Left lung (tissue), 10 donors: Measurements from ENCODE around the gene MORN1. TPM values are rescaled to one million over a fixed set of nuclear protein-coding genes. Genes with fewer than 3 reads are reported as not detected.

ENCODE experiments used
- ATAC-seq: fragments of 200-7000 bp; cut with Tn5 transposase; one replicate; pipeline ENCODE4 v1.9.1; 2020; ENCODE audit warnings: moderate library complexity
- DNase-seq, 4 donors: peaks; one replicate each; pipeline ENCODE4 v3.0.0-alpha.2; 2013 to 2020
- H3K27ac ChIP-seq, 2 donors: fragments of 200-600 bp; sonication (generic) in 1 of 2; one replicate each; pipeline versions ENCODE4 v1.5.0 to v1.8.0; 2020 to 2021
- H3K27me3 ChIP-seq, 2 donors: fragments of 200-600 bp; sonication (generic) in 1 of 2; one replicate each; pipeline versions ENCODE4 v1.5.0 to v1.8.0; 2020 to 2021
- H3K36me3 ChIP-seq, 2 donors: fragments of 200-600 bp; sonication (generic) in 1 of 2; one replicate each; pipeline versions ENCODE4 v1.5.0 to v1.8.0; 2020 to 2021
- H3K4me1 ChIP-seq, 2 donors: fragments of 200-600 bp; one replicate each; pipeline ENCODE4 v1.8.0; 2021
- H3K4me3 ChIP-seq, 2 donors: fragments of 200-600 bp; sonication (generic) in 1 of 2; one replicate each; pipeline versions ENCODE4 v1.5.0 to v1.8.0; 2020 to 2021; ENCODE audit warnings: mild to moderate bottlenecking in 1 of 2
- H3K9me3 ChIP-seq, 2 donors: fragments of 200-600 bp; sonication (generic) in 1 of 2; one replicate each; pipeline versions ENCODE4 v1.5.0 to v1.8.0; 2020 to 2021
- CTCF ChIP-seq, 2 donors: fragments of 200-600 bp; sonication (generic) in 1 of 2; IDR thresholded peaks; one replicate each; pipeline versions ENCODE4 v1.5.0 to v1.8.0; 2021; ENCODE audit warnings: antibody characterized with exemption in 2 of 2
- intact Hi-C, 2 donors: fragments of 100-400 bp; cut with DNase I; formaldehyde crosslinking; loops; one replicate each; pipeline versions ENCODE4 v1.11.2 to v1.14.2; 2022
- polyA plus RNA-seq, 6 donors: library from polyadenylated mRNA; unstranded; fragments of 120-200 nt; gene quantifications; one replicate each; pipeline ENCODE4 v1.2.1, GENCODE V29; 2013; ENCODE audit not compliant: insufficient read length in 6 of 6
- total RNA-seq, 2 donors: library from RNA; stranded (reverse); fragmentation: NEBNext Ultra II Directional; extraction: Animal tissue kit (Norgen Biotek cat#: 25700); gene quantifications; one replicate each; pipeline ENCODE4 v1.2.1, GENCODE V29; 2021
- donor health status: DM: no; HTN: yes; CAD: no.
- donor health status: DM: no; HTN: no; CAD: no.

Gene MORN1
- total and polyA plus RNA-seq, 8 donors: 7.5 to 17.8 (median 14.1) TPM

GRCh38 chr1:2429780-2430591 is 38.6 kb upstream of the MORN1 start:
- Histone ChIP-seq H3K4me3 (no peak overlapping the region), H3K4me1 (no peaks in the 10 kb centered on the region), H3K27ac (no peak overlapping the region), H3K27me3 (peaks cover 0 to 88% of the 10 kb centered on the region in 2 donors), H3K9me3 (peaks cover 0 to 12% of the 10 kb centered on the region in 2 donors), H3K36me3 (no peaks in the 10 kb centered on the region)
- intact Hi-C loops: no loop called here
- ATAC-seq (no peak), DNase-seq (no peak)
- TF ChIP-seq CTCF (IDR thresholded peaks at IDR 0.05): peak in 1 of 2 donors; percentile 24

GRCh38 chr1:2428490-2428889 is 37.1 kb upstream of the MORN1 start:
- Histone ChIP-seq H3K27ac (no peak overlapping the region), H3K36me3 (no peaks in the 10 kb centered on the region), H3K4me1 (no peaks in the 10 kb centered on the region), H3K4me3 (no peak overlapping the region), H3K27me3 (peaks cover 0 to 73% of the 10 kb centered on the region in 2 donors), H3K9me3 (peaks cover 0 to 12% of the 10 kb centered on the region in 2 donors)
- ATAC-seq (no peak), DNase-seq (no peak)
- intact Hi-C loops: no loop called here
- no peak for TF ChIP-seq CTCF (IDR thresholded peaks at IDR 0.05)

- DNase-seq (no peak), ATAC-seq (no peak)
- Histone ChIP-seq H3K36me3 (no peaks in the 10 kb centered on the region), H3K4me1 (no peaks in the 10 kb centered on the region), H3K27ac (no peak overlapping the region), H3K9me3 (peaks cover 0 to 15% of the 10 kb centered on the region in 2 donors), H3K4me3 (no peak overlapping the region), H3K27me3 (peaks cover 0 to 68% of the 10 kb centered on the region in 2 donors)
- intact Hi-C loops: no loop called here
- TF ChIP-seq CTCF (IDR thresholded peaks at IDR 0.05): no peak
Measured at GRCh38 chr1:2427976-2428375, 36.6 kb upstream of the MORN1 start.

- no peak for DNase-seq
- intact Hi-C loops: no loop called here
- Histone ChIP-seq H3K36me3 (no peaks in the 10 kb centered on the region), H3K27ac (no peak overlapping the region), H3K4me1 (no peaks in the 10 kb centered on the region), H3K9me3 (peaks cover 0 to 15% of the 10 kb centered on the region in 2 donors), H3K27me3 (peaks cover 0 to 59% of the 10 kb centered on the region in 2 donors), H3K4me3 (no peak overlapping the region)
- no peak for TF ChIP-seq CTCF (IDR thresholded peaks at IDR 0.05)
- no peak for ATAC-seq
Measured at GRCh38 chr1:2427051-2427450, 35.7 kb upstream of the MORN1 start.

- DNase-seq (no peak), ATAC-seq (no peak)
- H3K27ac ChIP-seq: no peak overlapping the region
Measured at GRCh38 chr1:2426540-2426939, 35.2 kb upstream of the MORN1 start.

More at GRCh38 chr1:2426540-2426939, 35.2 kb upstream of the MORN1 start:
- H3K4me1 ChIP-seq: no peaks in the 10 kb centered on the region
- H3K27me3 ChIP-seq: peaks cover 0 to 54% of the 10 kb centered on the region in 2 donors
- intact Hi-C loops: no loop called here
- H3K9me3 ChIP-seq: peaks cover 0 to 15% of the 10 kb centered on the region in 2 donors
- TF ChIP-seq CTCF (IDR thresholded peaks at IDR 0.05): no peak
- H3K4me3 ChIP-seq: no peak overlapping the region
- no peaks in the 10 kb centered on the region for H3K36me3 ChIP-seq
